HG02884 (cell line): ENCODE results near the gene TRIM27.
"Not testable (repeated sequence)": the region's sequence is repeated elsewhere in the genome, so short reads cannot be mapped to it uniquely, and the experiment has no call there.

ENCODE experiments used
- ATAC-seq: cut with Tn5 transposase; IDR thresholded peaks from one replicate; pipeline ENCODE4 v1.9.1; 2021; ENCODE audit warnings: mild to moderate bottlenecking, moderate library complexity; ENCODE audit not compliant: unreplicated experiment

TRIM27 gene

DNA sequence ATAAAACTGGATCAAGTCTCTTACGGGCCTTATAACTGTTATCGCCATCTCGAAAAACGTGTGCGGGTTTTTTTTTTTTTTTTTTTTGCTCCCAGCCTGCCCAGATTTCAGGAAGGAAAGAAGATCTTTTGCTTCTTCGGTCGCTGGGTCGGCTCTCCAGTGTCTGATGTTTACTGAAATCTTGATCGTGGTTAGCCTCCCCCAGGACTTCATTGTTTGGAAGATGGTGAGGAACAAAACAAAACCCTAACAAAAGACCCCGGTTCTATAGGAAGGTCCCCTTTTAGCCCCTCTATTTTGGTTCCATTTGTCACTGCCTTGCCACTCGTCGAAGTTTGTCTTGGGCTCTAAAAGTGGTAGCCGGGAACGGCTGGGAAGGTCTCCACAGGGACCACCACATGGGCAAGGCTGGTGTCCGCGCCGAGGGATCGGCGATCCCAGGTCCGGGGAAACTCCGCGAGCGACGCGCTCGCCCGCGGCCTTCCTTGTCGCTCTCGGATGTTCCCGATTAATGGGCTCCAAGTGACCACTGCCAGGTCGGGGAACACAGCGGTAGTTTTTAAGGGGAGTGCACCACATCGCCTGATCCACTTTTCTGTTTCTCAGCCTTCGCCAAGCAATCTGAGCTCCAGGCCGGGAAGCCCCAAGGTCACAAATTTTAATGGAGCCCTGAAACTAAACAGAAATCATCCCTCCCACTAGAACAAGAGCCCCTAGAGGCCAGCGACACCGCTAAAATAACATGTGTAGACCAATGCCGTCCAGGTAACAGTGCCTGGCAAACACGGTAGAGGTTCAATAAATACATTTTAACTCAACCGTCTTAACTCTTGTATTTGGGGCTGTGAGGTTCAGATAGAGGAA lies 27.0 kb downstream of the TRIM27 start:
- ATAC-seq, result no peak

GRCh38 chr6:28895131-28895812 lies 28.5 kb downstream of the TRIM27 start:
- ATAC-seq, result peak; percentile 59

DNA sequence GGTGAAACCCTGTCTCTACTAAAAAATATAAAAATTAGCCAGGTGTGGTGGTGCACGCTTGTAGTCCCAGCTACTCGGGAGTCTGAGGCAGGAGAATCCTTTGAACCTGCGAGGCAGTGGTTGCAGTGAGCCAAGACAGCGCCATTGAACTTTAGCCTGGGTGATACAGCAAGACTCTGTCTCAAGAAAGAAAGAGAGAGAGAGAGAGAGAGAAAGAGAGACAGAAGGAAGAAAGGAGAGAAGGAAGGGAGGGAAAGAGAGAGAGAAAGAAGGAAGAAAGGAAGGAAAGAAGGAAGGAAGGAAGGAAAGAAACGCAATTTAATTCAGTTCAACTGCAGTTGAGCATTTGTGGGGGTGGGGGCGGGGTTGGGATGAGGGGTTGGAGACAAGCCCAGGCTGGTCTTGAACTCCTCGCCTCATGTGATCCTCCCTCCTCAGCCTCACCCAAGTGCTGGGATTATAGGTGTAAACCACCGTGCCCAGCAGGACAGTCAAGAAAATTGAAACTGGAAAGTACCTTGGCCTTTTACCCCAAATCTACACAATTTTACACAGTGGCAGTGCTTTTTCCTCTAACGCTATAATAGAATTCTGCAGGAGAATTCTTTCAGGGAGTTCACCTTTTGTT lies 30.5 kb downstream of the TRIM27 start:
- ATAC-seq, result no peak

DNA sequence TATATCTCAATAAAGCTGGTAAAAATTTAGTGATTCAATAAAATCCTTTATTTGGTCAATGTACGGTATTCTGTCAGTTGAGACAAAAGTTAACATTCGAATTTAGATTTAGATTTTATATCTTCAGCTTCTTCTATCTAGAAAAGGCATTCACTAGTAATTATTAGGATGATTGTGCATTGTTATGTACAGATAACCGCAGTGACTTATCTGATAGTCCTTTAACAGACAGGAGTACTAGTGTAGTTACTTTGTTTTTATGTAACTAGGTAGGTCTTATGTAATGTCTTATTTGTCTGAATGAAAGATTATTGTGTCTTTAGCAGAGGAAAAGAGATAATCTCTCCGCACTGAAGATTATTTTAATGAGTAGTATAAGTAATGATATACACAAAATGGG lies 31.3 kb downstream of the TRIM27 start:
- no peak for ATAC-seq

- no peak for ATAC-seq
These were observed 35.8 kb downstream of the TRIM27 start for GRCh38 chr6:28887796-28888496.

DNA sequence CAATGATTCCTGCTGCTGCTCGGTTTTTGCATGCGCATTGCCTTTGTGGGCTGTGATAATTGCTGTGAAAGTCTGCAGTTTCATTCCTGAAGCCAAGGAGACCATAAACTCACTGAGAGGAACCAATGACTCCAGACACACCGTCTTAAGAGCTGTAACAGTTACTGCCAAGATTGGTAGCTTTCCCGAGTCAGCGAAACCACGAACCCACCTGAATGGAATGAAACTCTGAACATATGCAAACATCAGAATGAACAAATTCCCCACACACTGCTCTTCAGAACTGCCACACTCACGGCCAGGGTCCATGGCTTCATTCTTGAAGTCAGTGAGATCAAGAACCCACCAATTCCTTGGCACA lies 37.7 kb downstream of the TRIM27 start:
- no peak for ATAC-seq

DNA sequence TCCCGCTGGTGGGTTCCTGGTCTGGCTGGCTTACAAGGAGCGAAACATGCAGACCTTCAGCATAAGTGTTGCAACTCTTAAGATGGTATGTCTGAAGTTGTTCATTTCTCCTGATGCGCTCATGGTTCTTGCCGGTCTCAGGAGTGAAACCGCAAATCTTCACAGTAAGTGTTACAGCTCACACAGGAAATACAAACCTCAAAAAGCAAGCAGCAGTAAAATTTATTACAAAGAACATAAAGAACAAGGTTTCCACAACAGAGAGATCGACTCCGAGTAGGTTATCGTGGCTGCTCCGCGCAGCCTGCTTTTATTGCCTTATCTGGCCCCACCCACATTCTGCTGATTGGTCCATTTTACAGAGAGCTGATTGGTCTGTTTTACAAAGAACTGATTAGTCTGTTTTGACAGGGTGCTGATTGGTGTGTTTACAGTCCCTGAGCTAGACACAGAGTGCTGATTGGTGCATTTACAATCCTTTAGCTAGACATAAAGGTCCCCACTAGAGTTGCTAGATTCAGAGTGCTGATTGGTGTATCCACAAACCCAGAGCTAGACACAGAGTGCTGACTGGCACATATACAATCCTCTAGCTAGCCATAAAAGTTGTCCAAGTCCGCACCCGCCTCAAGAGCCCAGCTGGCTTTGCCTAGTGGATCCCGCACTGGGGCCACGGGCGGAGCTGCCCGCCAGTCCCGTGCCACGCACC lies 39.2 kb downstream of the TRIM27 start:
- no peak for ATAC-seq

DNA sequence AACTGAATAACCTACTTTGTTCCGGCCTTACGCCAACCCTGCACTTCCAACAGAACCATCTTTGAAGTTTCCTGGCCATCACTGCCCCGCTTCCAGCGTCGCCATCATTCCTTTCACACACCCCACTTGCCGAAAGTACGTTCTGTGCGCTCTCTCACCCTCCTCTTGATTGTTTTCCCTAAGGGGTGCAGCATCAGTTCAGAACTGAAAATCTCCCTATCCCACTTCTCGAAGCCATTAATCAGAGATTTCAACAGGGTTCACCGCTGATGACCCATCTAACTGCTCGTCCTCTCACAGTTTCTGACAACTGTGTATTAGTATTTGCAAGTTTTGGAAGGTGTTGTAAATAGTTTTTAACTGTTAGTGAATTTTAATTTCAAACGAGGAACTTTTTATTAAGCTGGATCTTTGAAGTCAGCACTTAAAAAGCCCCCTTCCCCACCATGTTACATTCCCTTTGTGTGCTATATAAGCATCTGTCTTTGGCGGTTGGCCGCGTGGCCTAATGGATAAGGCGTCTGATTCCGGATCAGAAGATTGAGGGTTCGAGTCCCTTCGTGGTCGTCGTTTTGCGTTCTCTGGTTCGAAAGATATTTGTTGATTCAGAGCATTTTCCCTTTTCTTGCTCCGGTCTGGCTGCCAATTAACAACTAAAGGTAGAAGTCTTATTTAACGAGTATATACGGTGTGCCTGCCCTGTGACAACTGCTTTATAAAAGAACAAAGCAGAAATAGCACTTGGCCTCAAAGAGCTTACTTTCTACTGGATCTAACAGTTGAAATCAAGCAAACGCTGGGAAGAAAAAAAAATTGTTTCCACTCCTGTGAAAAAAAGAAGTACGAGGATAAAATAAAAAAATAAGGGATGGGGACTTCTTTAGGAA lies 42.6 kb downstream of the TRIM27 start:
- ATAC-seq, result no peak

- no peak for ATAC-seq
These were observed 43.3 kb downstream of the TRIM27 start for GRCh38 chr6:28880519-28880893.

DNA sequence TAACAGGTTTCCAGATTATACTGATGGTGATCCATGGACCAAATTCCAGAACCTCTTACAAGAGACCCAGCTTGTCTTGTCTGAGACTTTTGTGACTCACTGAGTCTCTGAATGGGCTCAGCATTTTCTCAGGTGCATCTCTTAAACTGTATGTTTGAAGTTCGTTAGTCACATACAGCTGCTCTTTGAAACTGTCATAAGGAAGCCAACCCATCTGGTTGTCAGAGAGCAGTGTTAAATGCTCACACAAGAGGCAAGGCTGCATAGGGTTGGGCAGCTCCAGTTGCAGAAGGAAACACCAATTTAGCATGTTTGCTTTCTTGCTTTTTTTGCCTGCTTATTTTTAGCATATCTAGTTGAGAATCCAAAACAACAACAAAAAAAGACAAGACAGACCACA lies 47.1 kb downstream of the TRIM27 start:
- no peak for ATAC-seq

DNA sequence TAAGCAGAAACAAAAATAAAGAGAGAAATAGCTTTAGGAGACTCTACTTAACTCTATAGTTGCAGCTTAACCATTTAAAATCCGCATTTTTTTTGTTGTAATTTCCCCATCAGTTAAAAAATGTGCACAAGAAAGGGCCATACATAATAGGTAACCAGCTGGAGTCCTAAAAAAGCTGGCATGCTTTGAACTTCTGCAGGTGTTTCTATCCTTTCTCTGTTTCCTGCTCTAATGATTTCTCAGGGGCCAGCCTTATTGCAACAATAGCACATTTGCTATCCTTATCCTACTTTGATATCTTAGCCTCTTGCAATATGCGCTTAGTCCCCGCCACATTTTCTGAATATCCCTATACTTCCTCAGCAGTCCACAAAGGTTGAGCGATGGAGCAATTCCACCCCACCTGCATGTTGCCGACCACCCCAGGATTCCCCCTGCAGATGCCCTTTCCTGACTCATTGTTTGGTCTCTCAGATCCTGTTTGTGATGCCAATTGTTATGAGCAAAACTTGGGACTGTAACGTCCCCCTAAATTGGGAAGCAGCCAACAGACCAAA lies 48.5 kb downstream of the TRIM27 start:
- no peak for ATAC-seq

DNA sequence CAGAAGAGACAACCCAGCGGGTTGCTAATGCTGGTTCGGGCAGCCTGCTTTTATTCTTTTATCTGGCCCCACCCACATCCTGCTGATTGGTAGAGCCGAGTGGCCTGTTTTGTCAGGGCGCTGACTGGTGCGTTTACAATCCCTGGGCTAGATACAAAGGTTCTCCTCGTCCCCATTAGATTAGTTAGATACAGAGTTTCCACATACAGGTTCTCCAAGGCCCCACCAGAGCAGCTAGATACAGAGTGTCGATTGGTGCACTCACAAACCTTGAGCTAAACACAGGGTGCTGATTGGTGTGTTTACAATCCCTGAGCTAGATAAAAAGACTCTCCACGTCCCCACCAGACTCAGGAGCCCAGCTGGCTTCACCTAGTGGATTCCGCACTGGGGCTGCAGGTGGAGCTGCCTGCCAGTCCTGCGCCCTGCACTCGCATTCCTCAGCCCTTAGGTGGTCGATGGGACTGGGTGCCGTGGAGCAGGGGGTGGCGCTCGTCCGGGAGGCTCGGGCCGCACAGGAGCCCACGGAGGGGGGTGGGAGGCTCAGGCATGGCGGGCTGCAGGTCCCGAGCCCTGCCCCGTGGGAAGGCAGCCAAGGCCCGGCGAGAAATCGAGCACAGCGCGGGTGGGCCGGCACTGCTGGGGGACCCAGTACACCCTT lies 51.5 kb downstream of the TRIM27 start:
- ATAC-seq, result not testable (repeated sequence)

GRCh38 chr6:28871335-28872156 lies 52.2 kb downstream of the TRIM27 start:
- ATAC-seq, result no peak

- no peak for ATAC-seq
These were observed 54.9 kb downstream of the TRIM27 start for GRCh38 chr6:28868873-28869272.

- peak; percentile 33 for ATAC-seq
These were observed 56.7 kb downstream of the TRIM27 start for GRCh38 chr6:28867086-28867409.

- ATAC-seq, result peak; percentile 44
These were observed 57.3 kb downstream of the TRIM27 start for GRCh38 chr6:28866205-28867085.
